HCT116 (cell line): ENCODE measurements around the gene CCBE1. TPM values are rescaled to one million over a fixed set of nuclear protein-coding genes. Genes with fewer than 3 reads are reported as not detected.

ENCODE experiments used
- ATAC-seq: fragments of 200-7000 bp; cut with Tn5 transposase; 2 replicates; pipeline ENCODE4 v1.9.1; 2020; ENCODE audit warnings: mild to moderate bottlenecking, moderate library complexity
- BruUV-seq: library from RNA; stranded (reverse); fragments of 400-500 nt; replicated peaks from 2 replicates; lab custom pipeline; 2021; lab: Mats Ljungman, UMichigan
- CTCF ChIA-PET: fragments of 300-600 bp; sonication (Branson Sonifier 250); formaldehyde crosslinking; loops from one replicate; lab custom pipeline; 2021; ENCODE audit warnings: antibody characterized with exemption; lab: Charles Lee
- POLR2A ChIA-PET: fragments of 300-600, 350-600 bp; sonication (Branson Sonifier 250); formaldehyde crosslinking; loops from one replicate; lab custom pipeline; 2021; ENCODE audit warnings: antibody characterized with exemption; lab: Charles Lee
- RAD21 ChIA-PET, 2 experiments: fragments of 300-600 bp; sonication (Branson Sonifier 250); formaldehyde crosslinking; loops; one replicate each; lab custom pipeline; 2023; ENCODE audit warnings: low total read pairs in 2 of 2; ENCODE audit not compliant: uncharacterized antibody in 2 of 2, unreplicated experiment in 2 of 2, low non-redundant PET in 1 of 2; lab: Charles Lee
- DNase-seq: peaks from one replicate; pipeline ENCODE4 v3.0.0-alpha.2; 2010; ENCODE audit warnings: low read depth, low spot score
- H2AFZ ChIP-seq: fragments of 200-600 bp; shearing (Covaris generic), sonication (generic); 2 replicates; pipeline ENCODE4 v1.6.1; 2017; ENCODE audit warnings: low read depth, mixed run types, mixed read lengths, antibody characterized with exemption, low read length; ENCODE audit not compliant: poor library complexity, severe bottlenecking
- H3K27ac ChIP-seq: 2 replicates; pipeline ENCODE4 v1.5.1; 2012; ENCODE audit warnings: low read depth, low read length
- H3K27me3 ChIP-seq: fragments of 200-600 bp; sonication (generic); 2 replicates; pipeline ENCODE4 v1.6.1; 2016; ENCODE audit warnings: mixed run types, low read length, mixed read lengths; ENCODE audit not compliant: insufficient read depth
- H3K36me3 ChIP-seq, 2 experiments: fragments of 200-500 bp in 1 of 2; fragments of 200-600 bp in 1 of 2; sonication (Bioruptor generic) in 1 of 2; sonication (generic) in 1 of 2; 2 replicates each; pipeline versions ENCODE4 v1.5.1 to v1.6.1; 2014 to 2016; ENCODE audit warnings: low read length in 2 of 2, inconsistent platforms in 1 of 2, mixed read lengths in 1 of 2, mixed run types in 1 of 2; ENCODE audit not compliant: insufficient read depth in 2 of 2, control insufficient read depth in 1 of 2
- H3K4me1 ChIP-seq, 2 experiments: fragments of 200-600 bp in 1 of 2; sonication (generic) in 1 of 2; 2 replicates each; pipeline versions ENCODE4 v1.5.1 to v1.6.1; 2012 to 2017; ENCODE audit warnings: low read length in 2 of 2, inconsistent platforms in 1 of 2, mild to moderate bottlenecking in 1 of 2, mixed read lengths in 1 of 2, mixed run types in 1 of 2, moderate library complexity in 1 of 2; ENCODE audit not compliant: insufficient read depth in 2 of 2, control insufficient read depth in 1 of 2
- H3K4me2 ChIP-seq: fragments of 200-600 bp; sonication (generic); 2 replicates; pipeline ENCODE4 v1.6.1; 2017; ENCODE audit warnings: mixed run types, low read length, mixed read lengths
- H3K4me3 ChIP-seq, 2 experiments: fragments of 200-600 bp in 1 of 2; sonication (generic) in 1 of 2; replicated peaks in 1 of 2; 2 replicates each; pipeline ENCODE4 v1.5.1; 2011 to 2016; ENCODE audit warnings: low read length in 2 of 2, control low read depth in 1 of 2, low read depth in 1 of 2, mild to moderate bottlenecking in 1 of 2, mixed read lengths in 1 of 2, mixed run types in 1 of 2
- H3K79me2 ChIP-seq: fragments of 200-600 bp; sonication (generic); 2 replicates; pipeline ENCODE4 v1.6.1; 2017; ENCODE audit warnings: mild to moderate bottlenecking, mixed run types, low read length, moderate library complexity, mixed read lengths; ENCODE audit not compliant: insufficient read depth
- H3K9ac ChIP-seq: fragments of 200-600 bp; sonication (generic); 2 replicates; pipeline ENCODE4 v1.6.1; 2016; ENCODE audit warnings: low read length, mixed read lengths
- H3K9me2 ChIP-seq: fragments of 200-600 bp; sonication (generic), shearing (Covaris generic); 2 replicates; pipeline ENCODE4 v1.6.1; 2017; ENCODE audit warnings: mixed run types, mild to moderate bottlenecking, moderate library complexity; ENCODE audit not compliant: insufficient read depth
- H3K9me3 ChIP-seq, 2 experiments: fragments of 200-500 bp in 1 of 2; fragments of 200-600 bp in 1 of 2; sonication (Bioruptor generic) in 1 of 2; sonication (generic) in 1 of 2; 2 replicates each; pipeline ENCODE4 v1.6.1; 2014 to 2017; ENCODE audit warnings: low read length in 2 of 2, mixed read lengths in 2 of 2, inconsistent platforms in 1 of 2, low read depth in 1 of 2, mild to moderate bottlenecking in 1 of 2, mixed run types in 1 of 2, moderate library complexity in 1 of 2; ENCODE audit not compliant: control insufficient read depth in 1 of 2, insufficient read depth in 1 of 2
- H4K20me1 ChIP-seq: fragments of 200-600 bp; sonication (generic), shearing (Covaris generic); 2 replicates; pipeline ENCODE4 v1.6.1; 2017; ENCODE audit warnings: mixed run types, mild to moderate bottlenecking, moderate library complexity; ENCODE audit not compliant: insufficient read depth
- CBX3 ChIP-seq: IDR thresholded peaks from 2 replicates; pipeline ENCODE4 v1.6.1; 2012; ENCODE audit warnings: low read depth
- CEBPB ChIP-seq: IDR thresholded peaks from 2 replicates; pipeline ENCODE4 v1.6.1; 2012; ENCODE audit warnings: low read depth
- CTCF ChIP-seq, 3 experiments: fragments of 200-600 bp in 1 of 3; sonication (generic) in 1 of 3; IDR thresholded peaks in 2 of 3; conservative IDR thresholded peaks in 1 of 3; 2 replicates each; pipeline ENCODE4 v1.5.1; 2012 to 2017; ENCODE audit warnings: low read depth in 2 of 3, low read length in 2 of 3, antibody characterized with exemption in 1 of 3, borderline replicate concordance in 1 of 3, control low read depth in 1 of 3, mild to moderate bottlenecking in 1 of 3, mixed read lengths in 1 of 3, mixed run types in 1 of 3, moderate library complexity in 1 of 3; ENCODE audit not compliant: insufficient read depth in 1 of 3
- EGR1 ChIP-seq: IDR thresholded peaks from 2 replicates; pipeline ENCODE4 v1.6.1; 2012; ENCODE audit warnings: low read depth
- ELF1 ChIP-seq: IDR thresholded peaks from 2 replicates; pipeline ENCODE4 v1.6.1; 2012; ENCODE audit warnings: low read depth, borderline replicate concordance
- EZH2 ChIP-seq: fragments of 200-600 bp; sonication (generic); IDR thresholded peaks from 2 replicates; pipeline ENCODE4 v1.6.1; 2017; ENCODE audit warnings: antibody characterized with exemption, mixed run types
- FOSL1 ChIP-seq: IDR thresholded peaks from 2 replicates; pipeline ENCODE4 v1.6.1; 2012; ENCODE audit warnings: low read depth
- POLR2A ChIP-seq: IDR thresholded peaks from 2 replicates; pipeline ENCODE4 v1.7.0; 2011; ENCODE audit warnings: borderline replicate concordance; ENCODE audit not compliant: insufficient read depth, insufficient read length; ENCODE audit errors: extremely low read depth
- POLR2AphosphoS5 ChIP-seq: IDR thresholded peaks from 2 replicates; pipeline ENCODE4 v1.6.1; 2011; ENCODE audit warnings: mild to moderate bottlenecking, low read depth, low read length, moderate library complexity
- RAD21 ChIP-seq: IDR thresholded peaks from 2 replicates; pipeline ENCODE4 v1.6.1; 2012; ENCODE audit warnings: low read depth, mild to moderate bottlenecking
- REST ChIP-seq: IDR thresholded peaks from 2 replicates; pipeline ENCODE4 v1.6.1; 2012; ENCODE audit warnings: low read depth
- SIN3A ChIP-seq: IDR thresholded peaks from 2 replicates; pipeline ENCODE4 v1.6.1; 2012; ENCODE audit warnings: low read depth
- SP1 ChIP-seq: IDR thresholded peaks from 2 replicates; pipeline ENCODE4 v1.6.1; 2012; ENCODE audit warnings: low read depth
- SRF ChIP-seq: IDR thresholded peaks from 2 replicates; pipeline ENCODE4 v1.6.1; 2012; ENCODE audit warnings: low read depth
- TCF7L2 ChIP-seq: IDR thresholded peaks from 2 replicates; pipeline ENCODE4 v1.7.0; 2011; ENCODE audit warnings: borderline replicate concordance, inconsistent platforms; ENCODE audit not compliant: insufficient read depth, insufficient read length; ENCODE audit errors: extremely low read depth
- YY1 ChIP-seq: IDR thresholded peaks from 2 replicates; pipeline ENCODE4 v1.6.1; 2011; ENCODE audit warnings: low read length, low read depth, moderate library complexity, mild to moderate bottlenecking; ENCODE audit not compliant: insufficient replicate concordance; ENCODE audit errors: extremely low read depth
- ZBTB33 ChIP-seq: IDR thresholded peaks from 2 replicates; pipeline ENCODE4 v1.6.1; 2011; ENCODE audit warnings: mild to moderate bottlenecking, low read length, moderate library complexity; ENCODE audit not compliant: insufficient replicate concordance; ENCODE audit errors: extremely low read depth
- ZFX ChIP-seq: fragments of 450-650 bp; IDR thresholded peaks from 2 replicates; pipeline ENCODE4 v1.6.1; 2017
- ZNF274 ChIP-seq: fragments of 200-500 bp; sonication (Bioruptor generic); IDR thresholded peaks from 2 replicates; pipeline ENCODE4 v1.6.1; 2014; ENCODE audit warnings: mild to moderate bottlenecking, low read depth, low read length, inconsistent platforms
- intact Hi-C: fragments of 100-400 bp; cut with micrococcal nuclease; formaldehyde crosslinking; loops from 2 replicates; pipeline ENCODE4 v1.10.0; 2022
- total RNA-seq: library from RNA; stranded (reverse); gene quantifications from one replicate; pipeline ENCODE4 v1.2.1, GENCODE V29; 2021; ENCODE audit not compliant: unreplicated experiment
- TF ChIP-seq, protein P1 (sequence below): IDR thresholded peaks from 2 replicates; pipeline ENCODE4 v1.6.1; 2012

CCBE1 gene
- total RNA-seq, 1 experiment from 2014 or later = 0.84 TPM

GRCh38 chr18:59420244-59420643, 277.0 kb downstream of the CCBE1 start:
- H4K20me1 ChIP-seq = no peaks in the 10 kb centered on the region
- no peaks in the 10 kb centered on the region for H3K9me3 ChIP-seq
- BruUV-seq = no TSS peak
- no peaks in the 10 kb centered on the region for H3K9me2 ChIP-seq
- CTCF ChIA-PET = no interaction called here
- H3K79me2 ChIP-seq = no peaks in the 10 kb centered on the region
- H3K9ac ChIP-seq = no peak overlapping the region
- H2AFZ ChIP-seq = no peak overlapping the region
- H3K4me2 ChIP-seq = no peak overlapping the region
- ATAC-seq (no peak), DNase-seq (no peak)
- H3K4me3 ChIP-seq = no peak overlapping the region
- TF ChIP-seq ZBTB33 (no peak), ELF1 (no peak), ZNF274 (no peak), REST (no peak), SP1 (no peak), EGR1 (no peak), POLR2A (no peak), RAD21 (no peak), TCF7L2 (no peak), YY1 (no peak), SRF (no peak), ZFX (no peak), FOSL1 (no peak), CBX3 (no peak), CTCF (IDR thresholded peaks at IDR 0.05 in 2 of 3, conservative IDR thresholded peaks at IDR 0.05 in 1 of 3; ENCODE audit: borderline replicate concordance in 1 of 3, insufficient read depth in 1 of 3, low read depth in 2 of 3, low read length in 2 of 3) (no peak), POLR2AphosphoS5 (no peak), EZH2 (no peak), CEBPB (no peak), SIN3A (no peak)
- TF ChIP-seq, protein P1, sequence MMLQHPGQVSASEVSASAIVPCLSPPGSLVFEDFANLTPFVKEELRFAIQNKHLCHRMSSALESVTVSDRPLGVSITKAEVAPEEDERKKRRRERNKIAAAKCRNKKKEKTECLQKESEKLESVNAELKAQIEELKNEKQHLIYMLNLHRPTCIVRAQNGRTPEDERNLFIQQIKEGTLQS = no peak
- intact Hi-C loops = no loop called here
- POLR2A ChIA-PET = no interaction called here
- no peaks in the 10 kb centered on the region for H3K4me1 ChIP-seq
- H3K27ac ChIP-seq = no peak overlapping the region
- H3K36me3 ChIP-seq = no peaks in the 10 kb centered on the region
- H3K27me3 ChIP-seq = peaks cover 13% of the 10 kb centered on the region
- RAD21 ChIA-PET = no interaction called here
